SK-N-SH (cell line): ENCODE measurements around the gene E2F4. TPM values are rescaled to one million over a fixed set of nuclear protein-coding genes. Genes with fewer than 3 reads are reported as not detected.
A peak's percentile ranks its signal among the peaks of the same experiment; 100 is the strongest.

Experiments used
- CTCF ChIA-PET: fragments of 300-600, 350-600 bp; formaldehyde crosslinking; extraction: SDS; loops from one replicate; lab custom pipeline; 2021; lab: Yijun Ruan, JAX
- POLR2A ChIA-PET: fragments of 350-600 bp; sonication (Branson Sonifier 250); formaldehyde crosslinking; extraction: SDS; loops from one replicate; lab custom pipeline; 2020; ENCODE audit warnings: antibody characterized with exemption, inconsistent platforms; lab: Yijun Ruan, JAX
- DNase-seq: peaks from one replicate; pipeline ENCODE4 v3.0.0; 2012
- H2AFZ ChIP-seq: fragments of 200-600 bp; sonication (generic); 2 replicates; pipeline ENCODE4 v1.8.1; 2016; ENCODE audit warnings: antibody characterized with exemption, mild to moderate bottlenecking, low read depth
- H3F3A ChIP-seq: fragments of 200-600 bp; sonication (generic); replicated peaks from 2 replicates; pipeline ENCODE3; 2016; ENCODE audit warnings: antibody characterized with exemption, mild to moderate bottlenecking; ENCODE audit not compliant: insufficient read depth
- H3K27ac ChIP-seq, 2 experiments: fragments of 200-500 bp in 1 of 2; fragments of 200-600 bp in 1 of 2; sonication (Bioruptor generic) in 1 of 2; sonication (generic), shearing (Covaris generic) in 1 of 2; 2 replicates each; pipeline versions ENCODE4 v1.5.1 to v1.6.1; 2014 to 2016; ENCODE audit warnings: low read depth in 2 of 2, inconsistent platforms in 1 of 2, low read length in 1 of 2, mild to moderate bottlenecking in 1 of 2, mixed read lengths in 1 of 2
- H3K27me3 ChIP-seq: fragments of 200-600 bp; sonication (generic), shearing (Covaris generic); 2 replicates; pipeline ENCODE4 v1.6.1; 2016; ENCODE audit warnings: mixed run types; ENCODE audit not compliant: insufficient read depth
- H3K36me3 ChIP-seq, 2 experiments: fragments of 200-500 bp in 1 of 2; fragments of 200-600 bp in 1 of 2; sonication (Bioruptor generic) in 1 of 2; sonication (generic) in 1 of 2; replicated peaks in 1 of 2; 2 replicates each; pipeline versions ENCODE3 to v1.5.1; 2014 to 2016; ENCODE audit warnings: low read length in 1 of 2, mild to moderate bottlenecking in 1 of 2; ENCODE audit not compliant: insufficient read depth in 2 of 2, control insufficient read depth in 1 of 2
- H3K4me1 ChIP-seq, 2 experiments: fragments of 200-500 bp in 1 of 2; fragments of 200-600 bp in 1 of 2; sonication (Bioruptor generic) in 1 of 2; sonication (generic), shearing (Covaris generic) in 1 of 2; 2 replicates each; pipeline versions ENCODE4 v1.5.1 to v1.6.1; 2014 to 2016; ENCODE audit warnings: low read depth in 1 of 2, low read length in 1 of 2, mixed run types in 1 of 2; ENCODE audit not compliant: insufficient read depth in 2 of 2, control insufficient read depth in 1 of 2
- H3K4me2 ChIP-seq: fragments of 200-600 bp; sonication (generic), shearing (Covaris generic); 2 replicates; pipeline ENCODE4 v1.6.1; 2017; ENCODE audit warnings: mixed run types
- H3K4me3 ChIP-seq, 2 experiments: fragments of 200-500 bp in 1 of 2; fragments of 200-600 bp in 1 of 2; sonication (Bioruptor generic) in 1 of 2; sonication (generic), shearing (Covaris generic) in 1 of 2; 2 replicates each; pipeline versions ENCODE4 v1.5.1 to v1.8.1; 2014 to 2016; ENCODE audit warnings: low read depth in 2 of 2, inconsistent platforms in 1 of 2, low read length in 1 of 2, mild to moderate bottlenecking in 1 of 2, mixed read lengths in 1 of 2, moderate library complexity in 1 of 2
- H3K79me2 ChIP-seq: fragments of 200-600 bp; sonication (generic); 2 replicates; pipeline ENCODE4 v1.8.1; 2017; ENCODE audit warnings: mild to moderate bottlenecking; ENCODE audit not compliant: insufficient read depth
- H3K9ac ChIP-seq: fragments of 200-600 bp; sonication (generic); 2 replicates; pipeline ENCODE4 v1.6.1; 2017; ENCODE audit warnings: mixed run types
- H3K9me2 ChIP-seq: fragments of 200-600 bp; sonication (generic); 2 replicates; pipeline ENCODE4 v1.6.1; 2017; ENCODE audit warnings: mixed run types
- H3K9me3 ChIP-seq: fragments of 200-600 bp; sonication (generic); 2 replicates; pipeline ENCODE4 v1.6.1; 2017; ENCODE audit warnings: mixed run types, mild to moderate bottlenecking, moderate library complexity
- H4K20me1 ChIP-seq: fragments of 200-600 bp; sonication (generic); 2 replicates; pipeline ENCODE4 v1.6.1; 2017; ENCODE audit warnings: mild to moderate bottlenecking, mixed run types; ENCODE audit not compliant: insufficient read depth
- FOXJ3 ChIP-seq: sonication (generic); formaldehyde crosslinking; IDR thresholded peaks from 2 replicates; pipeline ENCODE4 v1.5.1; 2020; ENCODE audit warnings: mild to moderate bottlenecking, missing genetic modification reagents
- FOXM1 ChIP-seq: IDR thresholded peaks from 2 replicates; pipeline ENCODE4 v1.4.0; 2012; ENCODE audit warnings: low read depth, mild to moderate bottlenecking
- GABPA ChIP-seq: IDR thresholded peaks from 2 replicates; pipeline ENCODE4 v1.4.0; 2012; ENCODE audit warnings: low read depth, mild to moderate bottlenecking
- MEF2A ChIP-seq: IDR thresholded peaks from 2 replicates; pipeline ENCODE4 v1.4.0; 2012; ENCODE audit warnings: low read depth, borderline replicate concordance
- NFIC ChIP-seq: IDR thresholded peaks from 2 replicates; pipeline ENCODE4 v1.4.0; 2012; ENCODE audit warnings: borderline replicate concordance
- POLR2AphosphoS5 ChIP-seq: IDR thresholded peaks from 2 replicates; pipeline ENCODE4 v1.6.1; 2012; ENCODE audit warnings: low read depth, low read length
- RAD21 ChIP-seq: IDR thresholded peaks from 2 replicates; pipeline ENCODE4 v1.6.1; 2012; ENCODE audit warnings: mild to moderate bottlenecking, low read length
- RCOR1 ChIP-seq: fragments of 150-350 bp; IDR thresholded peaks from 2 replicates; pipeline ENCODE4 v1.6.1; 2017; ENCODE audit warnings: antibody characterized with exemption, low read length
- TCF12 ChIP-seq: IDR thresholded peaks from 2 replicates; pipeline ENCODE4 v1.4.0; 2012
- WGBS: methylation state at CpG from one replicate; pipeline ENCODE4 v1.1.6; 2017; ENCODE audit warnings: low lambda C conversion rate; 5-methylcytosine and 5-hydroxymethylcytosine counted together
- polyA plus RNA-seq, 3 experiments: library from polyadenylated mRNA; depleted of rRNA; stranded (reverse); fragments of >200 nt; gene quantifications; 2 replicates each; pipeline ENCODE4 v1.2.3, GENCODE V29; 2012
- TF ChIP-seq, protein P1 (sequence below): fragments of 150-350 bp; IDR thresholded peaks from 2 replicates; pipeline ENCODE4 v1.6.1; 2017; ENCODE audit warnings: antibody characterized with exemption, low read length, low read depth, borderline replicate concordance
- TF ChIP-seq, protein P2 (sequence below): fragments of 150-350 bp; IDR thresholded peaks from 2 replicates; pipeline ENCODE4 v1.6.1; 2016; ENCODE audit warnings: mild to moderate bottlenecking, low read depth, low read length
- TF ChIP-seq, protein P3 (sequence below): IDR thresholded peaks from 2 replicates; pipeline ENCODE4 v1.4.0; 2012; ENCODE audit warnings: low read depth, borderline replicate concordance
- TF ChIP-seq, protein P4 (sequence below): IDR thresholded peaks from 2 replicates; pipeline ENCODE4 v1.4.0; 2012; ENCODE audit warnings: low read depth, borderline replicate concordance

The E2F4 gene
- polyA plus RNA-seq, 1 of the 3 experiments (the other 2 are of a cell fraction), result 168 TPM

DNA sequence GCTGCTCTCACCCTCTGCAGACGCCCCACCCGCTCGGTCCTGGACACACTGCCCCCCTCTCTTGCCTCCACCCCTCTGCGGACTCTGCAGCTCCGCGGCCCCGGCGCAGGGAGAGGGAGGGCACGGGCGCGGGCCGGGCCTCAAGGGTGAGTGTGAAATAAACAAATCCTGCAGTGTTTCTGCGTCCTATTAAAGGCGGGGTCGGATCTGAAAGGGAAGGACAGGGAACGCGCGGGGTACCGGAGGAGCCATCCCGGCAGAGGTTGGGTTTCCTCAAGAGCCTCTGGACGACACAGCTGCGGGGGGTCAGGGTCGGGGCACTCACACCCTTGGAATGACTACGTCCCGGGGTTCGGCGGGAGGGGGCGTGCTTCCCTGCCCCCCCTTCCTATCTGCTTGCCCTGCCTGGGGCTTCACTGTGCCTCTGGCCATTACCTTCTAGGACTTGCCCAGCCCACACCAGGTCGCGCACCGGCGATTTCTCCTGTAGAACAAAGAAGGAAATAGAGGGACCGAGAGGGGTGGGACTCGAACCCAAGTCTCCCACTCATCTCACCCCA is 27.9 kb upstream of the E2F4 start:
- H3K9me3 ChIP-seq, result no peaks in the 10 kb centered on the region
- no peaks in the 10 kb centered on the region for H3K27me3 ChIP-seq
- peak; percentile 77 for DNase-seq
- no peaks in the 10 kb centered on the region for H4K20me1 ChIP-seq
- H3K36me3 ChIP-seq, result no peaks in the 10 kb centered on the region
- peaks cover 0 to 29% of the 10 kb centered on the region in 2 experiments; a peak in 1 of 4 replicates for H3K4me1 ChIP-seq
- H3F3A ChIP-seq, result peaks cover 14% of the 10 kb centered on the region
- H3K27ac ChIP-seq, result peak overlapping the region in 1 of 2 experiments; percentile 90; a peak in 2 of 4 replicates
- ChIA-PET POLR2A (interaction anchor here (0.6 to 3.9 kb wide), 6 partner anchors 10 to 30 kb away, joined by 3 to 37 read pairs (median 5); partner anchors contain the start of gene B3GNT9), CTCF (interaction anchor here (1.1 to 14.2 kb wide), 10 partner anchors 9 to 210 kb away, joined by 4 to 470 read pairs (median 8); partner anchors contain the start of genes B3GNT9 and CBFB)
- no peak overlapping the region for H3K4me2 ChIP-seq
- no peak overlapping the region for H2AFZ ChIP-seq
- peak overlapping the region in 1 of 2 experiments; percentile 49; a peak in 2 of 4 replicates for H3K4me3 ChIP-seq
- H3K9ac ChIP-seq, result no peak overlapping the region
- 46% methylated on average over 28 of the region's 34 CpGs for WGBS
- H3K9me2 ChIP-seq, result no peaks in the 10 kb centered on the region
- no peaks in the 10 kb centered on the region for H3K79me2 ChIP-seq
- TF ChIP-seq RCOR1, result no peak
- TF ChIP-seq FOXJ3 (CRISPR knock-in tag), result no peak
- TF ChIP-seq, protein P1, sequence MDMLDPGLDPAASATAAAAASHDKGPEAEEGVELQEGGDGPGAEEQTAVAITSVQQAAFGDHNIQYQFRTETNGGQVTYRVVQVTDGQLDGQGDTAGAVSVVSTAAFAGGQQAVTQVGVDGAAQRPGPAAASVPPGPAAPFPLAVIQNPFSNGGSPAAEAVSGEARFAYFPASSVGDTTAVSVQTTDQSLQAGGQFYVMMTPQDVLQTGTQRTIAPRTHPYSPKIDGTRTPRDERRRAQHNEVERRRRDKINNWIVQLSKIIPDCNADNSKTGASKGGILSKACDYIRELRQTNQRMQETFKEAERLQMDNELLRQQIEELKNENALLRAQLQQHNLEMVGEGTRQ, result no peak
- TF ChIP-seq, protein P2, sequence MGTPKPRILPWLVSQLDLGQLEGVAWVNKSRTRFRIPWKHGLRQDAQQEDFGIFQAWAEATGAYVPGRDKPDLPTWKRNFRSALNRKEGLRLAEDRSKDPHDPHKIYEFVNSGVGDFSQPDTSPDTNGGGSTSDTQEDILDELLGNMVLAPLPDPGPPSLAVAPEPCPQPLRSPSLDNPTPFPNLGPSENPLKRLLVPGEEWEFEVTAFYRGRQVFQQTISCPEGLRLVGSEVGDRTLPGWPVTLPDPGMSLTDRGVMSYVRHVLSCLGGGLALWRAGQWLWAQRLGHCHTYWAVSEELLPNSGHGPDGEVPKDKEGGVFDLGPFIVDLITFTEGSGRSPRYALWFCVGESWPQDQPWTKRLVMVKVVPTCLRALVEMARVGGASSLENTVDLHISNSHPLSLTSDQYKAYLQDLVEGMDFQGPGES, result no peak
- no peak for TF ChIP-seq FOXM1
- TF ChIP-seq POLR2AphosphoS5, result no peak
- TF ChIP-seq MEF2A, result no peak
- TF ChIP-seq, protein P3, sequence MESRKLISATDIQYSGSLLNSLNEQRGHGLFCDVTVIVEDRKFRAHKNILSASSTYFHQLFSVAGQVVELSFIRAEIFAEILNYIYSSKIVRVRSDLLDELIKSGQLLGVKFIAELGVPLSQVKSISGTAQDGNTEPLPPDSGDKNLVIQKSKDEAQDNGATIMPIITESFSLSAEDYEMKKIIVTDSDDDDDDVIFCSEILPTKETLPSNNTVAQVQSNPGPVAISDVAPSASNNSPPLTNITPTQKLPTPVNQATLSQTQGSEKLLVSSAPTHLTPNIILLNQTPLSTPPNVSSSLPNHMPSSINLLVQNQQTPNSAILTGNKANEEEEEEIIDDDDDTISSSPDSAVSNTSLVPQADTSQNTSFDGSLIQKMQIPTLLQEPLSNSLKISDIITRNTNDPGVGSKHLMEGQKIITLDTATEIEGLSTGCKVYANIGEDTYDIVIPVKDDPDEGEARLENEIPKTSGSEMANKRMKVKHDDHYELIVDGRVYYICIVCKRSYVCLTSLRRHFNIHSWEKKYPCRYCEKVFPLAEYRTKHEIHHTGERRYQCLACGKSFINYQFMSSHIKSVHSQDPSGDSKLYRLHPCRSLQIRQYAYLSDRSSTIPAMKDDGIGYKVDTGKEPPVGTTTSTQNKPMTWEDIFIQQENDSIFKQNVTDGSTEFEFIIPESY, result no peak
- no peak for TF ChIP-seq GABPA
- TF ChIP-seq TCF12, result no peak
- TF ChIP-seq RAD21, result no peak
- no peak for TF ChIP-seq NFIC
- TF ChIP-seq, protein P4, sequence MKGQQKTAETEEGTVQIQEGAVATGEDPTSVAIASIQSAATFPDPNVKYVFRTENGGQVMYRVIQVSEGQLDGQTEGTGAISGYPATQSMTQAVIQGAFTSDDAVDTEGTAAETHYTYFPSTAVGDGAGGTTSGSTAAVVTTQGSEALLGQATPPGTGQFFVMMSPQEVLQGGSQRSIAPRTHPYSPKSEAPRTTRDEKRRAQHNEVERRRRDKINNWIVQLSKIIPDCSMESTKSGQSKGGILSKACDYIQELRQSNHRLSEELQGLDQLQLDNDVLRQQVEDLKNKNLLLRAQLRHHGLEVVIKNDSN, result no peak
